Retina (tissue), 1 donor: ENCODE results near the gene EDEM1.

Experiments
- DNase-seq: peaks from one replicate; pipeline ENCODE4 v3.0.0-alpha.2; 2016

EDEM1 gene

GRCh38 chr3:5201536-5201935 lies 14.0 kb downstream of the EDEM1 start:
- no peak for DNase-seq

GRCh38 chr3:5202222-5202621 lies 14.7 kb downstream of the EDEM1 start:
- no peak for DNase-seq

- DNase-seq, result no peak
These were observed 17.8 kb downstream of the EDEM1 start for GRCh38 chr3:5205165-5205941.

GRCh38 chr3:5210926-5211325 lies 23.4 kb downstream of the EDEM1 start:
- DNase-seq, result no peak

- no peak for DNase-seq
These were observed 25.4 kb downstream of the EDEM1 start for GRCh38 chr3:5212628-5213573.

GRCh38 chr3:5213574-5213966 lies 26.1 kb downstream of the EDEM1 start:
- no peak for DNase-seq

- DNase-seq, result no peak
These were observed 26.8 kb downstream of the EDEM1 start for GRCh38 chr3:5214352-5214751.

GRCh38 chr3:5217824-5218595 lies 30.5 kb downstream of the EDEM1 start:
- DNase-seq, result no peak

- DNase-seq, result no peak
These were observed 31.3 kb downstream of the EDEM1 start for GRCh38 chr3:5218815-5219214.

- no peak for DNase-seq
These were observed 31.7 kb downstream of the EDEM1 start for GRCh38 chr3:5219216-5219615.

- DNase-seq, result no peak
These were observed 32.7 kb downstream of the EDEM1 start for GRCh38 chr3:5220193-5220592.

- DNase-seq, result no peak
These were observed 33.3 kb downstream of the EDEM1 start for GRCh38 chr3:5220667-5221431.

- DNase-seq, result no peak
These were observed 34.2 kb downstream of the EDEM1 start for GRCh38 chr3:5221701-5222100.

GRCh38 chr3:5222283-5223005 lies 34.9 kb downstream of the EDEM1 start:
- no peak for DNase-seq

GRCh38 chr3:5226783-5227182 lies 39.3 kb downstream of the EDEM1 start:
- DNase-seq, result no peak

- DNase-seq, result no peak
These were observed 40.3 kb downstream of the EDEM1 start for GRCh38 chr3:5227812-5228211.

GRCh38 chr3:5229414-5229813 lies 41.9 kb downstream of the EDEM1 start:
- no peak for DNase-seq

GRCh38 chr3:5231074-5231473 lies 43.6 kb downstream of the EDEM1 start:
- no peak for DNase-seq

GRCh38 chr3:5231487-5231886 lies 44.0 kb downstream of the EDEM1 start:
- no peak for DNase-seq

- DNase-seq, result no peak
These were observed 45.1 kb downstream of the EDEM1 start for GRCh38 chr3:5232570-5232969.

- no peak for DNase-seq
These were observed 45.5 kb downstream of the EDEM1 start for GRCh38 chr3:5233026-5233425.

- DNase-seq, result no peak
These were observed 48.1 kb downstream of the EDEM1 start for GRCh38 chr3:5235655-5236054.
